ENCODE data around the gene CUL1.

DNA sequence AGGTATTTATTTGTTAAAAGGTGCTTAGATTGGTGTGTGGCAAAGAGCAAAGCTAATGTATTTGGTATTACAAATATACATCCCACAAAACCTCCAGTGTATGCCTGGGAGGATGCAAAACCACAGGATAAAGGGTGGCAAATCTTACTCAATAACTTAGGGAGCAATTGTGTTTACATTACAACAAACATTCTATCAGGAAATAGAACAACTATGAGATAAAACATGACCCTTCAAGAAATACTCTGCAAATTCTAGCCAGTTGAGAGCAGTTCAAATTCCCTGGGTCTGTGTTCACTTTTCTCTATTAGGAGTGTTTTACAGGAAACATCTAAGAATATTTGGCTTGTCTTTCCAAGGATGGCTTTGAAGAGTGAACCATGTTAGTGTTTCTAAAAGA is 64.9 kb downstream of the CUL1 start:
- TF ChIP-seq EZH2phosphoT487 (IDR thresholded peaks at IDR 0.05; ENCODE audit: borderline replicate concordance, low read depth, low read length), result no peak
- TF ChIP-seq, protein P1, sequence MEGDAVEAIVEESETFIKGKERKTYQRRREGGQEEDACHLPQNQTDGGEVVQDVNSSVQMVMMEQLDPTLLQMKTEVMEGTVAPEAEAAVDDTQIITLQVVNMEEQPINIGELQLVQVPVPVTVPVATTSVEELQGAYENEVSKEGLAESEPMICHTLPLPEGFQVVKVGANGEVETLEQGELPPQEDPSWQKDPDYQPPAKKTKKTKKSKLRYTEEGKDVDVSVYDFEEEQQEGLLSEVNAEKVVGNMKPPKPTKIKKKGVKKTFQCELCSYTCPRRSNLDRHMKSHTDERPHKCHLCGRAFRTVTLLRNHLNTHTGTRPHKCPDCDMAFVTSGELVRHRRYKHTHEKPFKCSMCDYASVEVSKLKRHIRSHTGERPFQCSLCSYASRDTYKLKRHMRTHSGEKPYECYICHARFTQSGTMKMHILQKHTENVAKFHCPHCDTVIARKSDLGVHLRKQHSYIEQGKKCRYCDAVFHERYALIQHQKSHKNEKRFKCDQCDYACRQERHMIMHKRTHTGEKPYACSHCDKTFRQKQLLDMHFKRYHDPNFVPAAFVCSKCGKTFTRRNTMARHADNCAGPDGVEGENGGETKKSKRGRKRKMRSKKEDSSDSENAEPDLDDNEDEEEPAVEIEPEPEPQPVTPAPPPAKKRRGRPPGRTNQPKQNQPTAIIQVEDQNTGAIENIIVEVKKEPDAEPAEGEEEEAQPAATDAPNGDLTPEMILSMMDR (conservative IDR thresholded peaks at IDR 0.05; ENCODE audit: low read length), result no peak

All from OCI-LY7 (cell line).